GM23338 (cell line): ENCODE data around the gene PAQR9. TPM values are rescaled to one million over a fixed set of nuclear protein-coding genes. Genes with fewer than 3 reads are reported as not detected.

ENCODE experiments used
- ATAC-seq: fragments of 200-7000 bp; cut with Tn5 transposase; 3 replicates; pipeline ENCODE4 v1.9.1; 2020
- DNase-seq: peaks from one replicate; pipeline ENCODE4 v3.0.0-alpha.2; 2015; ENCODE audit warnings: low spot score
- H2AFZ ChIP-seq: fragments of 200-600 bp; sonication (generic); 2 replicates; pipeline ENCODE4 v1.8.0; 2016; ENCODE audit warnings: antibody characterized with exemption, mild to moderate bottlenecking, moderate library complexity
- H3F3A ChIP-seq: fragments of 200-600 bp; sonication (generic); replicated peaks from 2 replicates; pipeline ENCODE4 v1.8.0; 2017; ENCODE audit warnings: antibody characterized with exemption, mixed run types, low read depth
- H3K27ac ChIP-seq: fragments of 200-600 bp; sonication (generic); 2 replicates; pipeline ENCODE4 v1.6.1; 2016; ENCODE audit warnings: low read depth
- H3K27me3 ChIP-seq: fragments of 200-600 bp; sonication (generic); 2 replicates; pipeline ENCODE4 v1.8.0; 2016; ENCODE audit warnings: mild to moderate bottlenecking, mixed run types, moderate library complexity; ENCODE audit not compliant: insufficient read depth
- H3K36me3 ChIP-seq: fragments of 200-600 bp; sonication (generic); 2 replicates; pipeline ENCODE4 v1.8.0; 2016; ENCODE audit warnings: mild to moderate bottlenecking; ENCODE audit not compliant: insufficient read depth
- H3K4me1 ChIP-seq: fragments of 200-600 bp; sonication (generic); 2 replicates; pipeline ENCODE4 v1.8.0; 2016; ENCODE audit warnings: mild to moderate bottlenecking, moderate library complexity; ENCODE audit not compliant: insufficient read depth
- H3K4me2 ChIP-seq: fragments of 200-600 bp; sonication (generic); 2 replicates; pipeline ENCODE4 v1.7.1; 2017; ENCODE audit warnings: mixed run types
- H3K4me3 ChIP-seq: fragments of 200-600 bp; sonication (generic); 2 replicates; pipeline ENCODE4 v1.6.1; 2016; ENCODE audit warnings: mixed run types
- H3K79me2 ChIP-seq: fragments of 200-600 bp; sonication (generic); replicated peaks from 2 replicates; pipeline ENCODE4 v1.8.0; 2017; ENCODE audit warnings: mild to moderate bottlenecking; ENCODE audit not compliant: insufficient read depth
- H3K9me2 ChIP-seq: fragments of 200-600 bp; sonication (generic); 2 replicates; pipeline ENCODE4 v1.8.0; 2017; ENCODE audit not compliant: insufficient read depth
- H4K20me1 ChIP-seq: fragments of 200-600 bp; sonication (generic); replicated peaks from 2 replicates; pipeline ENCODE4 v1.8.0; 2017; ENCODE audit warnings: mild to moderate bottlenecking; ENCODE audit not compliant: insufficient read depth
- H3K27ac Mint-ChIP-seq: 2 replicates; pipeline ENCODE4 v1.8.0; 2020; ENCODE audit warnings: inconsistent platforms, mild to moderate bottlenecking, moderate library complexity, mixed read lengths
- H3K27me3 Mint-ChIP-seq: 3 replicates; pipeline ENCODE4 v1.8.0; 2022; ENCODE audit warnings: low read depth, mild to moderate bottlenecking, moderate library complexity, mixed read lengths, inconsistent platforms; ENCODE audit not compliant: insufficient read depth, poor library complexity
- H3K36me3 Mint-ChIP-seq: 3 replicates; pipeline ENCODE4 v1.8.0; 2021; ENCODE audit warnings: low read depth, mild to moderate bottlenecking, inconsistent platforms, moderate library complexity, mixed read lengths
- H3K4me1 Mint-ChIP-seq: 3 replicates; pipeline ENCODE4 v1.8.0; 2020; ENCODE audit warnings: mild to moderate bottlenecking, inconsistent platforms, mixed read lengths
- H3K4me3 Mint-ChIP-seq: 3 replicates; pipeline ENCODE4 v1.8.0; 2021; ENCODE audit warnings: moderate library complexity, mild to moderate bottlenecking, inconsistent platforms, mixed read lengths
- H3K9me3 Mint-ChIP-seq: 3 replicates; pipeline ENCODE4 v1.8.0; 2020; ENCODE audit warnings: moderate library complexity, mild to moderate bottlenecking, inconsistent platforms, mixed read lengths
- CREB1 ChIP-seq: fragments of 250-450 bp; sonication (Bioruptor Pico); IDR thresholded peaks from 2 replicates; pipeline ENCODE4 v1.5.0; 2020; ENCODE audit warnings: low read depth, mild to moderate bottlenecking, moderate library complexity
- EZH2 ChIP-seq: fragments of 200-600 bp; sonication (generic); IDR thresholded peaks from one replicate; pipeline ENCODE4 v1.8.0; 2017; ENCODE audit warnings: antibody characterized with exemption, mild to moderate bottlenecking, low read depth; ENCODE audit not compliant: unreplicated experiment
- EZH2phosphoT487 ChIP-seq: fragments of 200-600 bp; sonication (generic); IDR thresholded peaks from one replicate; pipeline ENCODE4 v1.8.1; 2018; ENCODE audit warnings: antibody characterized with exemption; ENCODE audit not compliant: unreplicated experiment
- JUNB ChIP-seq: IDR thresholded peaks from one replicate; pipeline ENCODE4 v1.6.1; 2016; ENCODE audit warnings: antibody characterized with exemption; ENCODE audit not compliant: unreplicated experiment
- NANOG ChIP-seq: IDR thresholded peaks from 2 replicates; pipeline ENCODE4 v1.6.1; 2016; ENCODE audit warnings: antibody characterized with exemption, borderline replicate concordance
- POLR2AphosphoS5 ChIP-seq: IDR thresholded peaks from 2 replicates; pipeline ENCODE4 v1.6.1; 2016; ENCODE audit warnings: antibody characterized with exemption, low read depth
- STAT1 ChIP-seq: IDR thresholded peaks from one replicate; pipeline ENCODE4 v1.6.1; 2016; ENCODE audit warnings: antibody characterized with exemption; ENCODE audit not compliant: unreplicated experiment
- ZNF114 ChIP-seq: fragments of 250-450 bp; sonication (Bioruptor Pico); IDR thresholded peaks from 2 replicates; pipeline ENCODE4 v1.5.0; 2020; ENCODE audit warnings: mild to moderate bottlenecking, moderate library complexity
- ZNF331 ChIP-seq: fragments of 250-450 bp; sonication (Bioruptor Pico); IDR thresholded peaks from 2 replicates; pipeline ENCODE4 v1.5.0; 2020; ENCODE audit warnings: low read depth, mild to moderate bottlenecking, moderate library complexity
- polyA plus RNA-seq: library from polyadenylated mRNA; unstranded; fragments of >200 nt; fragmentation: Nextera tagmentation; extraction: Ambion mirVana; gene quantifications from 2 replicates; pipeline ENCODE4 v1.2.1, GENCODE V29; 2016
- total RNA-seq: library from RNA; depleted of rRNA; stranded (reverse); fragments of >200 nt; shearing (Covaris generic); gene quantifications from 2 replicates; pipeline ENCODE4 v1.2.3, GENCODE V29; 2014
- TF ChIP-seq, protein P1 (sequence below): fragments of 250-450 bp; sonication (Bioruptor Pico); IDR thresholded peaks from 2 replicates; pipeline ENCODE4 v1.5.0; 2020; ENCODE audit warnings: mild to moderate bottlenecking, moderate library complexity
- TF ChIP-seq, protein P2 (sequence below), 2 experiments: fragments of 200-600 bp in 1 of 2; sonication (generic) in 1 of 2; conservative IDR thresholded peaks; 2 replicates each; pipeline versions ENCODE4 v1.5.1 to v1.6.1; 2016 to 2017; ENCODE audit warnings: antibody characterized with exemption in 2 of 2, low read depth in 2 of 2, mild to moderate bottlenecking in 2 of 2, moderate library complexity in 1 of 2
- TF ChIP-seq, protein P3 (sequence below): IDR thresholded peaks from 2 replicates; pipeline ENCODE4 v1.6.1; 2016; ENCODE audit warnings: antibody characterized with exemption
- TF ChIP-seq, protein P4 (sequence below): IDR thresholded peaks from one replicate; pipeline ENCODE4 v1.6.1; 2018; ENCODE audit warnings: antibody characterized with exemption; ENCODE audit not compliant: unreplicated experiment

PAQR9 gene
- total and polyA plus RNA-seq, 2 experiments from 2014 or later, result 2.0 to 2.3 TPM

DNA sequence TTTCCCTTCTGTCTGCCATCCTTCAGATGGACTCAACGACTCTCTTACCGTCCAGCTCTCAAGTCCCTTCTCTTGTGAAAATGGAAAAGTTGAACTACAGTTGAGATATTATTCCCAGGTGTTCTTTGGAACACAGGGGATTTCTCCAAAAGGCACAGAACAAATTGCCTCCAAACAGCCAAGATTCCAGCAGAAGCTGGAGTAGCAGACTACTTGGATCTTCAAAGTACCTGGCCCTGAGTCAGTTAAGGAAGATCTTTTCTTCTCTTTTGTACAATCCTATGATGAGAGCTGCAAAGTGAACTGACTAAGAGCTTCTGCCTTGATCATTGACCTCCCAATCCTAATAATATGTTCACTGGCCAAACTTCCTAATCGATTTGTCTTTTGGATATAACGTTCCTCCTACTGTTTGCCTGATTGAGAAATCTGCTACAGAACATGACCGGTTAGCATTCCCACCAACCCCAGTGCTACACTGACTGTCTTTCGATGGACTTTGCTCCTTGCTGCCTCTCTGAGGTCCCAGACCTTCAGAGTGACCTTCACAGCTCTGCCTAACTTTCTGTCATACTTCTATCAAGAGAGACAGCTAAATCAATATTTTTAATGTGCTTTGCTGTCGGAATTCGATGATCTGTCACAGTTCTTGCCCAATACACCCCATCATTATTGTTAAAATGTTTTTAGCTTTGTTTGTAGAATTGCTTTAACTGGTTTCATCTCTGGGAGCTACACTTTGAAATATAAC is 21.9 kb downstream of the PAQR9 start:
- Histone ChIP-seq H3K27me3 (peaks cover 5% of the 10 kb centered on the region), H3K27ac (no peak overlapping the region), H3K4me1 (peaks cover 3% of the 10 kb centered on the region; the same call in 1 of the 2 replicates), H2AFZ (no peak overlapping the region), H4K20me1 (no peaks in the 10 kb centered on the region), H3K9me2 (no peaks in the 10 kb centered on the region), H3K4me2 (no peak overlapping the region), H3K79me2 (no peaks in the 10 kb centered on the region), H3K4me3 (no peak overlapping the region), H3K36me3 (no peaks in the 10 kb centered on the region), H3F3A (no peaks in the 10 kb centered on the region)
- no peak for DNase-seq
- H3K9me3 Mint-ChIP-seq, result no peaks in the 10 kb centered on the region
- peaks cover 2% of the 10 kb centered on the region; the same call in 1 of the 3 replicates for H3K4me1 Mint-ChIP-seq
- H3K27ac Mint-ChIP-seq, result no peak overlapping the region
- H3K36me3 Mint-ChIP-seq, result no peaks in the 10 kb centered on the region
- peaks cover 3% of the 10 kb centered on the region for H3K27me3 Mint-ChIP-seq
- no peak for ATAC-seq
- H3K4me3 Mint-ChIP-seq, result no peak overlapping the region
- TF ChIP-seq POLR2AphosphoS5 (no peak), EZH2 (no peak), ZNF114 (no peak), ZNF331 (CRISPR knock-in tag) (no peak), STAT1 (no peak), CREB1 (CRISPR knock-in tag) (no peak), JUNB (no peak), NANOG (no peak), EZH2phosphoT487 (no peak)
- TF ChIP-seq, protein P1, sequence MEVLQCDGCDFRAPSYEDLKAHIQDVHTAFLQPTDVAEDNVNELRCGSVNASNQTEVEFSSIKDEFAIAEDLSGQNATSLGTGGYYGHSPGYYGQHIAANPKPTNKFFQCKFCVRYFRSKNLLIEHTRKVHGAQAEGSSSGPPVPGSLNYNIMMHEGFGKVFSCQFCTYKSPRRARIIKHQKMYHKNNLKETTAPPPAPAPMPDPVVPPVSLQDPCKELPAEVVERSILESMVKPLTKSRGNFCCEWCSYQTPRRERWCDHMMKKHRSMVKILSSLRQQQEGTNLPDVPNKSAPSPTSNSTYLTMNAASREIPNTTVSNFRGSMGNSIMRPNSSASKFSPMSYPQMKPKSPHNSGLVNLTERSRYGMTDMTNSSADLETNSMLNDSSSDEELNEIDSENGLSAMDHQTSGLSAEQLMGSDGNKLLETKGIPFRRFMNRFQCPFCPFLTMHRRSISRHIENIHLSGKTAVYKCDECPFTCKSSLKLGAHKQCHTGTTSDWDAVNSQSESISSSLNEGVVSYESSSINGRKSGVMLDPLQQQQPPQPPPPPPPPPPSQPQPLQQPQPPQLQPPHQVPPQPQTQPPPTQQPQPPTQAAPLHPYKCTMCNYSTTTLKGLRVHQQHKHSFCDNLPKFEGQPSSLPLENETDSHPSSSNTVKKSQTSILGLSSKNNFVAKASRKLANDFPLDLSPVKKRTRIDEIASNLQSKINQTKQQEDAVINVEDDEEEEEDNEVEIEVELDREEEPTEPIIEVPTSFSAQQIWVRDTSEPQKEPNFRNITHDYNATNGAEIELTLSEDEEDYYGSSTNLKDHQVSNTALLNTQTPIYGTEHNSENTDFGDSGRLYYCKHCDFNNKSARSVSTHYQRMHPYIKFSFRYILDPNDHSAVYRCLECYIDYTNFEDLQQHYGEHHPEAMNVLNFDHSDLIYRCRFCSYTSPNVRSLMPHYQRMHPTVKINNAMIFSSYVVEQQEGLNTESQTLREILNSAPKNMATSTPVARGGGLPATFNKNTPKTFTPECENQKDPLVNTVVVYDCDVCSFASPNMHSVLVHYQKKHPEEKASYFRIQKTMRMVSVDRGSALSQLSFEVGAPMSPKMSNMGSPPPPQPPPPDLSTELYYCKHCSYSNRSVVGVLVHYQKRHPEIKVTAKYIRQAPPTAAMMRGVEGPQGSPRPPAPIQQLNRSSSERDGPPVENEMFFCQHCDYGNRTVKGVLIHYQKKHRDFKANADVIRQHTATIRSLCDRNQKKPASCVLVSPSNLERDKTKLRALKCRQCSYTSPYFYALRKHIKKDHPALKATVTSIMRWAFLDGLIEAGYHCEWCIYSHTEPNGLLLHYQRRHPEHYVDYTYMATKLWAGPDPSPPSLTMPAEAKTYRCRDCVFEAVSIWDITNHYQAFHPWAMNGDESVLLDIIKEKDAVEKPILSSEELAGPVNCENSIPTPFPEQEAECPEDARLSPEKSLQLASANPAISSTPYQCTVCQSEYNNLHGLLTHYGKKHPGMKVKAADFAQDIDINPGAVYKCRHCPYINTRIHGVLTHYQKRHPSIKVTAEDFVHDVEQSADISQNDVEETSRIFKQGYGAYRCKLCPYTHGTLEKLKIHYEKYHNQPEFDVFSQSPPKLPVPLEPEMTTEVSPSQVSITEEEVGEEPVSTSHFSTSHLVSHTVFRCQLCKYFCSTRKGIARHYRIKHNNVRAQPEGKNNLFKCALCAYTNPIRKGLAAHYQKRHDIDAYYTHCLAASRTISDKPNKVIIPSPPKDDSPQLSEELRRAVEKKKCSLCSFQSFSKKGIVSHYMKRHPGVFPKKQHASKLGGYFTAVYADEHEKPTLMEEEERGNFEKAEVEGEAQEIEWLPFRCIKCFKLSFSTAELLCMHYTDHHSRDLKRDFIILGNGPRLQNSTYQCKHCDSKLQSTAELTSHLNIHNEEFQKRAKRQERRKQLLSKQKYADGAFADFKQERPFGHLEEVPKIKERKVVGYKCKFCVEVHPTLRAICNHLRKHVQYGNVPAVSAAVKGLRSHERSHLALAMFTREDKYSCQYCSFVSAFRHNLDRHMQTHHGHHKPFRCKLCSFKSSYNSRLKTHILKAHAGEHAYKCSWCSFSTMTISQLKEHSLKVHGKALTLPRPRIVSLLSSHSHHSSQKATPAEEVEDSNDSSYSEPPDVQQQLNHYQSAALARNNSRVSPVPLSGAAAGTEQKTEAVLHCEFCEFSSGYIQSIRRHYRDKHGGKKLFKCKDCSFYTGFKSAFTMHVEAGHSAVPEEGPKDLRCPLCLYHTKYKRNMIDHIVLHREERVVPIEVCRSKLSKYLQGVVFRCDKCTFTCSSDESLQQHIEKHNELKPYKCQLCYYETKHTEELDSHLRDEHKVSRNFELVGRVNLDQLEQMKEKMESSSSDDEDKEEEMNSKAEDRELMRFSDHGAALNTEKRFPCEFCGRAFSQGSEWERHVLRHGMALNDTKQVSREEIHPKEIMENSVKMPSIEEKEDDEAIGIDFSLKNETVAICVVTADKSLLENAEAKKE (CRISPR knock-in tag), result no peak
- TF ChIP-seq, protein P2, sequence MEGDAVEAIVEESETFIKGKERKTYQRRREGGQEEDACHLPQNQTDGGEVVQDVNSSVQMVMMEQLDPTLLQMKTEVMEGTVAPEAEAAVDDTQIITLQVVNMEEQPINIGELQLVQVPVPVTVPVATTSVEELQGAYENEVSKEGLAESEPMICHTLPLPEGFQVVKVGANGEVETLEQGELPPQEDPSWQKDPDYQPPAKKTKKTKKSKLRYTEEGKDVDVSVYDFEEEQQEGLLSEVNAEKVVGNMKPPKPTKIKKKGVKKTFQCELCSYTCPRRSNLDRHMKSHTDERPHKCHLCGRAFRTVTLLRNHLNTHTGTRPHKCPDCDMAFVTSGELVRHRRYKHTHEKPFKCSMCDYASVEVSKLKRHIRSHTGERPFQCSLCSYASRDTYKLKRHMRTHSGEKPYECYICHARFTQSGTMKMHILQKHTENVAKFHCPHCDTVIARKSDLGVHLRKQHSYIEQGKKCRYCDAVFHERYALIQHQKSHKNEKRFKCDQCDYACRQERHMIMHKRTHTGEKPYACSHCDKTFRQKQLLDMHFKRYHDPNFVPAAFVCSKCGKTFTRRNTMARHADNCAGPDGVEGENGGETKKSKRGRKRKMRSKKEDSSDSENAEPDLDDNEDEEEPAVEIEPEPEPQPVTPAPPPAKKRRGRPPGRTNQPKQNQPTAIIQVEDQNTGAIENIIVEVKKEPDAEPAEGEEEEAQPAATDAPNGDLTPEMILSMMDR (conservative IDR thresholded peaks at IDR 0.05; ENCODE audit: low read depth in 2 of 2), result no peak
- TF ChIP-seq, protein P3, sequence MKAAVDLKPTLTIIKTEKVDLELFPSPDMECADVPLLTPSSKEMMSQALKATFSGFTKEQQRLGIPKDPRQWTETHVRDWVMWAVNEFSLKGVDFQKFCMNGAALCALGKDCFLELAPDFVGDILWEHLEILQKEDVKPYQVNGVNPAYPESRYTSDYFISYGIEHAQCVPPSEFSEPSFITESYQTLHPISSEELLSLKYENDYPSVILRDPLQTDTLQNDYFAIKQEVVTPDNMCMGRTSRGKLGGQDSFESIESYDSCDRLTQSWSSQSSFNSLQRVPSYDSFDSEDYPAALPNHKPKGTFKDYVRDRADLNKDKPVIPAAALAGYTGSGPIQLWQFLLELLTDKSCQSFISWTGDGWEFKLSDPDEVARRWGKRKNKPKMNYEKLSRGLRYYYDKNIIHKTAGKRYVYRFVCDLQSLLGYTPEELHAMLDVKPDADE, result no peak
- TF ChIP-seq, protein P4, sequence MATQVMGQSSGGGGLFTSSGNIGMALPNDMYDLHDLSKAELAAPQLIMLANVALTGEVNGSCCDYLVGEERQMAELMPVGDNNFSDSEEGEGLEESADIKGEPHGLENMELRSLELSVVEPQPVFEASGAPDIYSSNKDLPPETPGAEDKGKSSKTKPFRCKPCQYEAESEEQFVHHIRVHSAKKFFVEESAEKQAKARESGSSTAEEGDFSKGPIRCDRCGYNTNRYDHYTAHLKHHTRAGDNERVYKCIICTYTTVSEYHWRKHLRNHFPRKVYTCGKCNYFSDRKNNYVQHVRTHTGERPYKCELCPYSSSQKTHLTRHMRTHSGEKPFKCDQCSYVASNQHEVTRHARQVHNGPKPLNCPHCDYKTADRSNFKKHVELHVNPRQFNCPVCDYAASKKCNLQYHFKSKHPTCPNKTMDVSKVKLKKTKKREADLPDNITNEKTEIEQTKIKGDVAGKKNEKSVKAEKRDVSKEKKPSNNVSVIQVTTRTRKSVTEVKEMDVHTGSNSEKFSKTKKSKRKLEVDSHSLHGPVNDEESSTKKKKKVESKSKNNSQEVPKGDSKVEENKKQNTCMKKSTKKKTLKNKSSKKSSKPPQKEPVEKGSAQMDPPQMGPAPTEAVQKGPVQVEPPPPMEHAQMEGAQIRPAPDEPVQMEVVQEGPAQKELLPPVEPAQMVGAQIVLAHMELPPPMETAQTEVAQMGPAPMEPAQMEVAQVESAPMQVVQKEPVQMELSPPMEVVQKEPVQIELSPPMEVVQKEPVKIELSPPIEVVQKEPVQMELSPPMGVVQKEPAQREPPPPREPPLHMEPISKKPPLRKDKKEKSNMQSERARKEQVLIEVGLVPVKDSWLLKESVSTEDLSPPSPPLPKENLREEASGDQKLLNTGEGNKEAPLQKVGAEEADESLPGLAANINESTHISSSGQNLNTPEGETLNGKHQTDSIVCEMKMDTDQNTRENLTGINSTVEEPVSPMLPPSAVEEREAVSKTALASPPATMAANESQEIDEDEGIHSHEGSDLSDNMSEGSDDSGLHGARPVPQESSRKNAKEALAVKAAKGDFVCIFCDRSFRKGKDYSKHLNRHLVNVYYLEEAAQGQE, result no peak
